SK-N-SH (cell line): ENCODE data around the gene DECR2. TPM values are rescaled to one million over a fixed set of nuclear protein-coding genes. Genes with fewer than 3 reads are reported as not detected.

Experiments
- CTCF ChIA-PET: fragments of 300-600, 350-600 bp; formaldehyde crosslinking; extraction: SDS; loops from one replicate; lab custom pipeline; 2021; lab: Yijun Ruan, JAX
- POLR2A ChIA-PET: fragments of 350-600 bp; sonication (Branson Sonifier 250); formaldehyde crosslinking; extraction: SDS; loops from one replicate; lab custom pipeline; 2020; ENCODE audit warnings: antibody characterized with exemption, inconsistent platforms; lab: Yijun Ruan, JAX
- DNase-seq: peaks from one replicate; pipeline ENCODE4 v3.0.0; 2012
- H2AFZ ChIP-seq: fragments of 200-600 bp; sonication (generic); 2 replicates; pipeline ENCODE4 v1.8.1; 2016; ENCODE audit warnings: antibody characterized with exemption, mild to moderate bottlenecking, low read depth
- H3F3A ChIP-seq: fragments of 200-600 bp; sonication (generic); replicated peaks from 2 replicates; pipeline ENCODE3; 2016; ENCODE audit warnings: antibody characterized with exemption, mild to moderate bottlenecking; ENCODE audit not compliant: insufficient read depth
- H3K27ac ChIP-seq, 2 experiments: fragments of 200-500 bp in 1 of 2; fragments of 200-600 bp in 1 of 2; sonication (Bioruptor generic) in 1 of 2; sonication (generic), shearing (Covaris generic) in 1 of 2; 2 replicates each; pipeline versions ENCODE4 v1.5.1 to v1.6.1; 2014 to 2016; ENCODE audit warnings: low read depth in 2 of 2, inconsistent platforms in 1 of 2, low read length in 1 of 2, mild to moderate bottlenecking in 1 of 2, mixed read lengths in 1 of 2
- H3K27me3 ChIP-seq: fragments of 200-600 bp; sonication (generic), shearing (Covaris generic); 2 replicates; pipeline ENCODE4 v1.6.1; 2016; ENCODE audit warnings: mixed run types; ENCODE audit not compliant: insufficient read depth
- H3K36me3 ChIP-seq, 2 experiments: fragments of 200-500 bp in 1 of 2; fragments of 200-600 bp in 1 of 2; sonication (Bioruptor generic) in 1 of 2; sonication (generic) in 1 of 2; replicated peaks in 1 of 2; 2 replicates each; pipeline versions ENCODE3 to v1.5.1; 2014 to 2016; ENCODE audit warnings: low read length in 1 of 2, mild to moderate bottlenecking in 1 of 2; ENCODE audit not compliant: insufficient read depth in 2 of 2, control insufficient read depth in 1 of 2
- H3K4me1 ChIP-seq, 2 experiments: fragments of 200-500 bp in 1 of 2; fragments of 200-600 bp in 1 of 2; sonication (Bioruptor generic) in 1 of 2; sonication (generic), shearing (Covaris generic) in 1 of 2; 2 replicates each; pipeline versions ENCODE4 v1.5.1 to v1.6.1; 2014 to 2016; ENCODE audit warnings: low read depth in 1 of 2, low read length in 1 of 2, mixed run types in 1 of 2; ENCODE audit not compliant: insufficient read depth in 2 of 2, control insufficient read depth in 1 of 2
- H3K4me2 ChIP-seq: fragments of 200-600 bp; sonication (generic), shearing (Covaris generic); 2 replicates; pipeline ENCODE4 v1.6.1; 2017; ENCODE audit warnings: mixed run types
- H3K4me3 ChIP-seq, 2 experiments: fragments of 200-500 bp in 1 of 2; fragments of 200-600 bp in 1 of 2; sonication (Bioruptor generic) in 1 of 2; sonication (generic), shearing (Covaris generic) in 1 of 2; 2 replicates each; pipeline versions ENCODE4 v1.5.1 to v1.8.1; 2014 to 2016; ENCODE audit warnings: low read depth in 2 of 2, inconsistent platforms in 1 of 2, low read length in 1 of 2, mild to moderate bottlenecking in 1 of 2, mixed read lengths in 1 of 2, moderate library complexity in 1 of 2
- H3K79me2 ChIP-seq: fragments of 200-600 bp; sonication (generic); 2 replicates; pipeline ENCODE4 v1.8.1; 2017; ENCODE audit warnings: mild to moderate bottlenecking; ENCODE audit not compliant: insufficient read depth
- H3K9ac ChIP-seq: fragments of 200-600 bp; sonication (generic); 2 replicates; pipeline ENCODE4 v1.6.1; 2017; ENCODE audit warnings: mixed run types
- H3K9me2 ChIP-seq: fragments of 200-600 bp; sonication (generic); 2 replicates; pipeline ENCODE4 v1.6.1; 2017; ENCODE audit warnings: mixed run types
- H3K9me3 ChIP-seq: fragments of 200-600 bp; sonication (generic); 2 replicates; pipeline ENCODE4 v1.6.1; 2017; ENCODE audit warnings: mixed run types, mild to moderate bottlenecking, moderate library complexity
- H4K20me1 ChIP-seq: fragments of 200-600 bp; sonication (generic); 2 replicates; pipeline ENCODE4 v1.6.1; 2017; ENCODE audit warnings: mild to moderate bottlenecking, mixed run types; ENCODE audit not compliant: insufficient read depth
- EP300 ChIP-seq, 2 experiments: IDR thresholded peaks; 2 replicates each; pipeline versions ENCODE4 v1.4.0 to v1.6.1; 2012; ENCODE audit warnings: borderline replicate concordance in 1 of 2, low read depth in 1 of 2, low read length in 1 of 2
- EZH2phosphoT487 ChIP-seq: fragments of 200-600 bp; sonication (generic); IDR thresholded peaks from 2 replicates; pipeline ENCODE4 v1.6.1; 2017; ENCODE audit warnings: low read depth, mixed run types, mild to moderate bottlenecking, antibody characterized with exemption, moderate library complexity, borderline replicate concordance
- FOXJ3 ChIP-seq: sonication (generic); formaldehyde crosslinking; IDR thresholded peaks from 2 replicates; pipeline ENCODE4 v1.5.1; 2020; ENCODE audit warnings: mild to moderate bottlenecking, missing genetic modification reagents
- FOXM1 ChIP-seq: IDR thresholded peaks from 2 replicates; pipeline ENCODE4 v1.4.0; 2012; ENCODE audit warnings: low read depth, mild to moderate bottlenecking
- GABPA ChIP-seq: IDR thresholded peaks from 2 replicates; pipeline ENCODE4 v1.4.0; 2012; ENCODE audit warnings: low read depth, mild to moderate bottlenecking
- JUND ChIP-seq: IDR thresholded peaks from 2 replicates; pipeline ENCODE4 v1.4.0; 2012
- MXI1 ChIP-seq: IDR thresholded peaks from 2 replicates; pipeline ENCODE4 v1.6.1; 2012; ENCODE audit warnings: mild to moderate bottlenecking, low read depth, low read length, improper control_type of control experiment
- NFIC ChIP-seq: IDR thresholded peaks from 2 replicates; pipeline ENCODE4 v1.4.0; 2012; ENCODE audit warnings: borderline replicate concordance
- RAD21 ChIP-seq: IDR thresholded peaks from 2 replicates; pipeline ENCODE4 v1.6.1; 2012; ENCODE audit warnings: mild to moderate bottlenecking, low read length
- RFX5 ChIP-seq: IDR thresholded peaks from 2 replicates; pipeline ENCODE4 v1.6.1; 2012; ENCODE audit warnings: mild to moderate bottlenecking, improper control_type of control experiment, low read length
- RXRA ChIP-seq: IDR thresholded peaks from 2 replicates; pipeline ENCODE4 v1.4.0; 2012; ENCODE audit warnings: low read depth, mild to moderate bottlenecking, borderline replicate concordance
- SMC3 ChIP-seq: IDR thresholded peaks from 2 replicates; pipeline ENCODE4 v1.6.1; 2012; ENCODE audit warnings: low read depth, low read length, improper control_type of control experiment
- TCF12 ChIP-seq: IDR thresholded peaks from 2 replicates; pipeline ENCODE4 v1.4.0; 2012
- TEAD4 ChIP-seq: IDR thresholded peaks from 2 replicates; pipeline ENCODE4 v1.4.0; 2012; ENCODE audit warnings: mild to moderate bottlenecking, borderline replicate concordance; ENCODE audit not compliant: insufficient read depth
- WGBS: methylation state at CpG from one replicate; pipeline ENCODE4 v1.1.6; 2017; ENCODE audit warnings: low lambda C conversion rate; 5-methylcytosine and 5-hydroxymethylcytosine counted together
- polyA plus RNA-seq, 3 experiments: library from polyadenylated mRNA; depleted of rRNA; stranded (reverse); fragments of >200 nt; gene quantifications; 2 replicates each; pipeline ENCODE4 v1.2.3, GENCODE V29; 2012
- TF ChIP-seq, protein P1 (sequence below): IDR thresholded peaks from 2 replicates; pipeline ENCODE4 v1.4.0; 2012; ENCODE audit warnings: low read depth, borderline replicate concordance
- TF ChIP-seq, protein P2 (sequence below): IDR thresholded peaks from 2 replicates; pipeline ENCODE4 v1.4.0; 2012; ENCODE audit warnings: low read depth
- TF ChIP-seq, protein P3 (sequence below): IDR thresholded peaks from 2 replicates; pipeline ENCODE4 v1.6.1; 2012; ENCODE audit warnings: mild to moderate bottlenecking, low read depth, low read length, moderate library complexity

Gene DECR2
- polyA plus RNA-seq, 1 of the 3 experiments (the other 2 are of a cell fraction): 53.0 TPM

DNA sequence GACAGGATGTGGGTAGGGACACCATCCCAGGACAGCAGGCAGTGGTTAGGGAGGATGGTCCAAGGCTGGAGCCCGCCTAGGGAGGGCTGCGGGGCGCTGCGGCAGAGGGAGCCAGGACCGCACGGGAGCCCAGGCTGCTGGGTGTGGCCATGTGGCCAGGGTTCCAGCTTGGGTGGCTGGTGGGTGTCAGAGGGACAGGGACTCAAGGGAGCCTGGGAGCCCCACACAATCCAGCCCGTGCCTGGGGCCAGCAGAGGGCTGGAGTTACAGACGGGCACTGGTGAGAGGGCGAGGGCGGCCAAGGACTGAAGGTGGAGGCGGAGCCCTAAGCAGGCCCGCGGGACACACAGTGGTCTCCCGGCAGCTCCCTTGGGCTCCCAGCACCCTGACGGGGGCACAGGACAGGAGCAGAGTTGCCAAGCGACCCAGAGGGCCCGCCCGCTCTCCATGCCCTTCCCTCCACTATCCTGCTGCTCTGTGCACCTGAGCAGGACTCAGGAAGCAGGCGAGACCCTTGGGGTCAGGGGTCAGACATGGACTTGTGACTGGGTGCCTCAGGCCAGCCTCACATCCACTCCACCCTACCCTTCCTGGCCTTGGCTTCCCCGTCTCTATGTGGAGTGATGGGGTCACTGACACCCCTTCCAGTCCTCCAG, 38.4 kb upstream of the DECR2 start (continued):
- TF ChIP-seq, protein P1, sequence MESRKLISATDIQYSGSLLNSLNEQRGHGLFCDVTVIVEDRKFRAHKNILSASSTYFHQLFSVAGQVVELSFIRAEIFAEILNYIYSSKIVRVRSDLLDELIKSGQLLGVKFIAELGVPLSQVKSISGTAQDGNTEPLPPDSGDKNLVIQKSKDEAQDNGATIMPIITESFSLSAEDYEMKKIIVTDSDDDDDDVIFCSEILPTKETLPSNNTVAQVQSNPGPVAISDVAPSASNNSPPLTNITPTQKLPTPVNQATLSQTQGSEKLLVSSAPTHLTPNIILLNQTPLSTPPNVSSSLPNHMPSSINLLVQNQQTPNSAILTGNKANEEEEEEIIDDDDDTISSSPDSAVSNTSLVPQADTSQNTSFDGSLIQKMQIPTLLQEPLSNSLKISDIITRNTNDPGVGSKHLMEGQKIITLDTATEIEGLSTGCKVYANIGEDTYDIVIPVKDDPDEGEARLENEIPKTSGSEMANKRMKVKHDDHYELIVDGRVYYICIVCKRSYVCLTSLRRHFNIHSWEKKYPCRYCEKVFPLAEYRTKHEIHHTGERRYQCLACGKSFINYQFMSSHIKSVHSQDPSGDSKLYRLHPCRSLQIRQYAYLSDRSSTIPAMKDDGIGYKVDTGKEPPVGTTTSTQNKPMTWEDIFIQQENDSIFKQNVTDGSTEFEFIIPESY: no peak
- TF ChIP-seq NFIC (no peak), EP300 (IDR thresholded peaks at IDR 0.05; ENCODE audit: borderline replicate concordance in 1 of 2, low read depth in 1 of 2, low read length in 1 of 2) (no peak)

DNA sequence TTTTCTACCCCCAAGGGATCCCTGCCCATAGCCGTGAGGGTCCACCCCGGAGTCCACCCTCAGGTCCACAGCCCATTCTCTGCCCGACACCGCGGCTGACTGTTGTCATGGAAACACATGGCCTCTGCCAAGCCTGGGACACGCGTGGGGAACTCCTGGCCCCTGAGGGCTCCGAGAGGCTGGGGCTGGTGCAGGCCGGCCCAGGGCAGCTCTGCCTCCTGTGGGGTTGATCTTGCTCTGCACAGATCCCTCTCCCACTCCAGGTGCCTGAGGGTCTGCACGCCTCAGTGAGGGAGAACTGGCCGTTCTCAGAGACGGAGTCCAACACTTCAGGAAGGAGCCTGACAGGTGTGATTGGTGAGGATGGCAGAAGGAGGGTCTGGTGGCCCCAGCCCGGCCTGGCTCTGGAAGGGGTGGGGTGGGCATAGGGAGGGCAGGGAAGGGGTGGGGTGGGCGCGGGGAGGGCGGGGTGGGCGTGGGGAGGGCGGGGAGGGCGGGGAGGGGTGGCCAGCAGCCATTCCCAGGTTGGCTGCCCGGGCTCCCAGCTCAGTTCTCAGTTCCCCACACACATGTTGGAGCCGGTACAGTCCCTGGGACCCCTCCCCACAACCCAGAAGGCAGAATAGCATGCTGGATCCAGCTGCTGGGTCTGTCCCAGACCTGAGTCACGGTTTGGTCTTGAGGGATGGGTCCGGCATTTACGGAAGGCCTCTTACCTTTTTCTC, 37.8 kb upstream of the DECR2 start:
- Histone ChIP-seq H3K79me2 (no peaks in the 10 kb centered on the region), H3K4me3 (no peak overlapping the region), H3K4me1 (peaks cover 0 to 20% of the 10 kb centered on the region in 2 experiments; a peak in 1 of 4 replicates), H3K36me3 (peaks cover 2 to 19% of the 10 kb centered on the region in 2 experiments), H3K27me3 (no peaks in the 10 kb centered on the region), H3K9ac (no peak overlapping the region), H3K27ac (no peak overlapping the region), H4K20me1 (no peaks in the 10 kb centered on the region), H3K9me3 (no peaks in the 10 kb centered on the region), H3K9me2 (no peaks in the 10 kb centered on the region)
- 40% methylated on average over 11 of the region's 24 CpGs for WGBS
- peak; percentile 58 for DNase-seq
- CTCF ChIA-PET: interaction anchor here (0.8 to 4.8 kb wide), 10 partner anchors 10 to 299 kb away, joined by 3 to 74 read pairs (median 8); partner anchors contain the start of gene HBQ1
- TF ChIP-seq MXI1: no peak
- no peak for TF ChIP-seq SMC3
- no peak for TF ChIP-seq RXRA
- TF ChIP-seq, protein P2, sequence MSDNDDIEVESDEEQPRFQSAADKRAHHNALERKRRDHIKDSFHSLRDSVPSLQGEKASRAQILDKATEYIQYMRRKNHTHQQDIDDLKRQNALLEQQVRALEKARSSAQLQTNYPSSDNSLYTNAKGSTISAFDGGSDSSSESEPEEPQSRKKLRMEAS: no peak
- TF ChIP-seq TCF12: no peak
- no peak for TF ChIP-seq JUND
- no peak for TF ChIP-seq NFIC
- TF ChIP-seq GABPA: no peak
- no peak for TF ChIP-seq FOXM1
- TF ChIP-seq, protein P3, sequence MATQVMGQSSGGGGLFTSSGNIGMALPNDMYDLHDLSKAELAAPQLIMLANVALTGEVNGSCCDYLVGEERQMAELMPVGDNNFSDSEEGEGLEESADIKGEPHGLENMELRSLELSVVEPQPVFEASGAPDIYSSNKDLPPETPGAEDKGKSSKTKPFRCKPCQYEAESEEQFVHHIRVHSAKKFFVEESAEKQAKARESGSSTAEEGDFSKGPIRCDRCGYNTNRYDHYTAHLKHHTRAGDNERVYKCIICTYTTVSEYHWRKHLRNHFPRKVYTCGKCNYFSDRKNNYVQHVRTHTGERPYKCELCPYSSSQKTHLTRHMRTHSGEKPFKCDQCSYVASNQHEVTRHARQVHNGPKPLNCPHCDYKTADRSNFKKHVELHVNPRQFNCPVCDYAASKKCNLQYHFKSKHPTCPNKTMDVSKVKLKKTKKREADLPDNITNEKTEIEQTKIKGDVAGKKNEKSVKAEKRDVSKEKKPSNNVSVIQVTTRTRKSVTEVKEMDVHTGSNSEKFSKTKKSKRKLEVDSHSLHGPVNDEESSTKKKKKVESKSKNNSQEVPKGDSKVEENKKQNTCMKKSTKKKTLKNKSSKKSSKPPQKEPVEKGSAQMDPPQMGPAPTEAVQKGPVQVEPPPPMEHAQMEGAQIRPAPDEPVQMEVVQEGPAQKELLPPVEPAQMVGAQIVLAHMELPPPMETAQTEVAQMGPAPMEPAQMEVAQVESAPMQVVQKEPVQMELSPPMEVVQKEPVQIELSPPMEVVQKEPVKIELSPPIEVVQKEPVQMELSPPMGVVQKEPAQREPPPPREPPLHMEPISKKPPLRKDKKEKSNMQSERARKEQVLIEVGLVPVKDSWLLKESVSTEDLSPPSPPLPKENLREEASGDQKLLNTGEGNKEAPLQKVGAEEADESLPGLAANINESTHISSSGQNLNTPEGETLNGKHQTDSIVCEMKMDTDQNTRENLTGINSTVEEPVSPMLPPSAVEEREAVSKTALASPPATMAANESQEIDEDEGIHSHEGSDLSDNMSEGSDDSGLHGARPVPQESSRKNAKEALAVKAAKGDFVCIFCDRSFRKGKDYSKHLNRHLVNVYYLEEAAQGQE: no peak
- no peak for TF ChIP-seq RAD21
- TF ChIP-seq RFX5: no peak
- no peak for TF ChIP-seq FOXJ3 (CRISPR knock-in tag)
- TF ChIP-seq TEAD4: no peak
- no peak for TF ChIP-seq EZH2phosphoT487
- TF ChIP-seq, all 33 proteins: peak for 0
- H2AFZ ChIP-seq: no peak overlapping the region
- no peak overlapping the region for H3K4me2 ChIP-seq
- POLR2A ChIA-PET: interaction anchor here (1.4 kb wide), 1 partner anchor 136 kb away, joined by 3 read pairs; no protein-coding TSS in a partner anchor
- H3F3A ChIP-seq: peaks cover 8% of the 10 kb centered on the region
